ENCODE measurements around the gene SF3B3. TPM values are rescaled to one million over a fixed set of nuclear protein-coding genes. Genes with fewer than 3 reads are reported as not detected.

Gene SF3B3
- total and polyA plus RNA-seq, 2 of the 13 experiments (the other 11 are each of a cell fraction or from before 2014, with no cell fraction given): 157 to 500 TPM

DNA sequence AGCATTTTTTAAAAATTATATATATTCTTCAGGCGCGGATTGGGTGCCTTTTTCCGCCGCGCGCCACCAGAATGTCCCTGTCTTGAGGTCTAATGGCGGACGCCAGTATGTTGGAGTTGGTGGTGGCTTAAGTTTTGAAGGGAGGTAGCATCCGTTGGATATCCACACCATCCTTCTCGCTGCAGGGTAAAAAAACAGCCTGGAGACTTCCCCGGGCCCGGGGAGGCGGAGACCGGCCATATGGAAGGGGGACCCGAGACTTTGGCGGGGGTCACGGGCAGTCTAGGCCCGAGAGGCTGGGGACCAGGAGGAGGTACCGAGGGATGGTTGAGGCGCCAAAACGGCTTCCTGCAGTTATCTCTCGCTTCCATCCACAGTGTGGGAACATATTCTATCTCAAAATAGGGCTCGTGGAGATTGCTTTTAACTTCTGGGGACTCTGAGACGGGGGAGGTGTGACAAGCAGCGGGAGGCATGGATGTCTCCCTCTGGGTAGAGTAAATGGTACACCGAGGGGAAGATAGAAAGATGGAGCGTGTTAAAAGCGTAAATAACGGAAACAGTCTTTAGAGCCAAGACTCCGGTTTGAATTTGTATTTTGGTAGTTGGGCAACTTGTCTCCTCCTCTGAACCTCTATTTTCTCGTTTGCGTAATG lies at the start of gene SF3B3 (continued):
- peak; percentile 54; the same call in 1 of the 2 replicates for TF ChIP-seq ZBTB43 (CRISPR knock-in tag; conservative IDR thresholded peaks at IDR 0.05)
- TF ChIP-seq, protein P1, sequence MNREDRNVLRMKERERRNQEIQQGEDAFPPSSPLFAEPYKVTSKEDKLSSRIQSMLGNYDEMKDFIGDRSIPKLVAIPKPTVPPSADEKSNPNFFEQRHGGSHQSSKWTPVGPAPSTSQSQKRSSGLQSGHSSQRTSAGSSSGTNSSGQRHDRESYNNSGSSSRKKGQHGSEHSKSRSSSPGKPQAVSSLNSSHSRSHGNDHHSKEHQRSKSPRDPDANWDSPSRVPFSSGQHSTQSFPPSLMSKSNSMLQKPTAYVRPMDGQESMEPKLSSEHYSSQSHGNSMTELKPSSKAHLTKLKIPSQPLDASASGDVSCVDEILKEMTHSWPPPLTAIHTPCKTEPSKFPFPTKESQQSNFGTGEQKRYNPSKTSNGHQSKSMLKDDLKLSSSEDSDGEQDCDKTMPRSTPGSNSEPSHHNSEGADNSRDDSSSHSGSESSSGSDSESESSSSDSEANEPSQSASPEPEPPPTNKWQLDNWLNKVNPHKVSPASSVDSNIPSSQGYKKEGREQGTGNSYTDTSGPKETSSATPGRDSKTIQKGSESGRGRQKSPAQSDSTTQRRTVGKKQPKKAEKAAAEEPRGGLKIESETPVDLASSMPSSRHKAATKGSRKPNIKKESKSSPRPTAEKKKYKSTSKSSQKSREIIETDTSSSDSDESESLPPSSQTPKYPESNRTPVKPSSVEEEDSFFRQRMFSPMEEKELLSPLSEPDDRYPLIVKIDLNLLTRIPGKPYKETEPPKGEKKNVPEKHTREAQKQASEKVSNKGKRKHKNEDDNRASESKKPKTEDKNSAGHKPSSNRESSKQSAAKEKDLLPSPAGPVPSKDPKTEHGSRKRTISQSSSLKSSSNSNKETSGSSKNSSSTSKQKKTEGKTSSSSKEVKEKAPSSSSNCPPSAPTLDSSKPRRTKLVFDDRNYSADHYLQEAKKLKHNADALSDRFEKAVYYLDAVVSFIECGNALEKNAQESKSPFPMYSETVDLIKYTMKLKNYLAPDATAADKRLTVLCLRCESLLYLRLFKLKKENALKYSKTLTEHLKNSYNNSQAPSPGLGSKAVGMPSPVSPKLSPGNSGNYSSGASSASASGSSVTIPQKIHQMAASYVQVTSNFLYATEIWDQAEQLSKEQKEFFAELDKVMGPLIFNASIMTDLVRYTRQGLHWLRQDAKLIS (CRISPR knock-in tag; IDR thresholded peaks at IDR 0.05): no peak; the same call in 1 of the 2 replicates
- no peak for TF ChIP-seq NCOA5 (CRISPR knock-in tag; IDR thresholded peaks at IDR 0.05)
- peak in 1 of 2 experiments; percentile 86; a peak in 3 of 4 replicates for TF ChIP-seq REST (IDR thresholded peaks at IDR 0.05; ENCODE audit: borderline replicate concordance in 1 of 2, low read depth in 1 of 2, low read length in 2 of 2)
- TF ChIP-seq ZNF782 (CRISPR knock-in tag; IDR thresholded peaks at IDR 0.05; ENCODE audit: borderline replicate concordance): no peak
- peak; percentile 39 for TF ChIP-seq HNRNPLL (IDR thresholded peaks at IDR 0.05; ENCODE audit: low read depth, low read length, poor library complexity, severe bottlenecking)
- TF ChIP-seq RFXAP (CRISPR knock-in tag; IDR thresholded peaks at IDR 0.05; ENCODE audit: borderline replicate concordance): no peak; the same call in 1 of the 2 replicates
- 0 out of 2 replicates have a peak, but pooled peaks have one; percentile 68 for TF ChIP-seq ZNF749 (CRISPR knock-in tag; IDR thresholded peaks at IDR 0.05; ENCODE audit: borderline replicate concordance)
- peak; percentile 96; the same call in 1 of the 2 replicates for TF ChIP-seq SPEN (CRISPR knock-in tag; IDR thresholded peaks at IDR 0.05; ENCODE audit: low read depth)
- TF ChIP-seq TCF7L2 (IDR thresholded peaks at IDR 0.05; ENCODE audit: low read depth, low read length): no peak
- TF ChIP-seq CSRNP1 (CRISPR knock-in tag; IDR thresholded peaks at IDR 0.05): peak; percentile 63
- TF ChIP-seq SMC3 (IDR thresholded peaks at IDR 0.05; ENCODE audit: low read length): peak; percentile 3; the same call in 1 of the 2 replicates
- TF ChIP-seq THAP11 (CRISPR knock-in tag; IDR thresholded peaks at IDR 0.05): peak; percentile 75; the same call in 1 of the 2 replicates
- no peak for TF ChIP-seq ZNF570 (CRISPR knock-in tag; IDR thresholded peaks at IDR 0.05; ENCODE audit: borderline replicate concordance)
- TF ChIP-seq SNAI1 (CRISPR knock-in tag; IDR thresholded peaks at IDR 0.05; ENCODE audit: borderline replicate concordance): peak; percentile 88
- no peak for TF ChIP-seq ZNF34 (CRISPR knock-in tag; IDR thresholded peaks at IDR 0.05; ENCODE audit: borderline replicate concordance)
- no peak; the same call in 1 of the 2 replicates for TF ChIP-seq ZNF20 (CRISPR knock-in tag; IDR thresholded peaks at IDR 0.05)
